ENCODE measurements around the gene IGSF5.

- no peak for TF ChIP-seq CTCF (conservative IDR thresholded peaks at IDR 0.05)
- no peak for TF ChIP-seq EZH2 (IDR thresholded peaks at IDR 0.05; ENCODE audit: low read depth)
Observed at GRCh38 chr21:39756285-39756684, 11.3 kb downstream of the IGSF5 start.
